BJ (cell line): ENCODE results near the gene TNFAIP6. TPM values are rescaled to one million over a fixed set of nuclear protein-coding genes. Genes with fewer than 3 reads are reported as not detected.
"Not testable (repeated sequence)": the region's sequence is repeated elsewhere in the genome, so short reads cannot be mapped to it uniquely, and the experiment has no call there.

Source experiments
- CTCF ChIA-PET: fragments of 350-600 bp; formaldehyde crosslinking; extraction: SDS; loops from one replicate; lab custom pipeline; 2021; ENCODE audit warnings: antibody characterized with exemption, inconsistent platforms; lab: Yijun Ruan, JAX
- POLR2A ChIA-PET: fragments of 300-600 bp; sonication (Branson Sonifier 250); formaldehyde crosslinking; extraction: SDS; loops from one replicate; lab custom pipeline; 2021; ENCODE audit warnings: antibody characterized with exemption; lab: Charles Lee
- DNase-seq: peaks from one replicate; pipeline ENCODE4 v3.0.0-alpha.2; 2011; ENCODE audit warnings: low read depth
- H3K27me3 ChIP-seq: 2 replicates; pipeline ENCODE4 v1.6.0; 2011; ENCODE audit warnings: low read length; ENCODE audit not compliant: control insufficient read depth, insufficient read depth
- H3K36me3 ChIP-seq: 2 replicates; pipeline ENCODE4 v1.5.1; 2011; ENCODE audit warnings: low read length; ENCODE audit not compliant: control insufficient read depth, insufficient read depth
- H3K4me3 ChIP-seq: 2 replicates; pipeline ENCODE4 v1.5.1; 2011; ENCODE audit warnings: low read depth, mild to moderate bottlenecking, control low read depth, low read length
- CTCF ChIP-seq: IDR thresholded peaks from 2 replicates; pipeline ENCODE4 v1.5.1; 2011; ENCODE audit warnings: low read depth, mild to moderate bottlenecking, control low read depth, inconsistent platforms, low read length, moderate library complexity; ENCODE audit not compliant: insufficient read depth
- polyA plus RNA-seq: library from polyadenylated mRNA; depleted of rRNA; stranded (reverse); fragments of >200 nt; gene quantifications from 2 replicates; pipeline ENCODE4 v1.2.3, GENCODE V29; 2011; rRNA removed
- small RNA-seq: library from RNA; depleted of rRNA; stranded (forward); fragments of <200 nt; gene quantifications from one replicate; pipeline ENCODE3, GENCODE V24; 2012; ENCODE audit warnings: low replicate concordance, low read depth; ENCODE audit not compliant: insufficient read length

The TNFAIP6 gene
- polyA plus RNA-seq, 1 experiment: 2.1 TPM

DNA sequence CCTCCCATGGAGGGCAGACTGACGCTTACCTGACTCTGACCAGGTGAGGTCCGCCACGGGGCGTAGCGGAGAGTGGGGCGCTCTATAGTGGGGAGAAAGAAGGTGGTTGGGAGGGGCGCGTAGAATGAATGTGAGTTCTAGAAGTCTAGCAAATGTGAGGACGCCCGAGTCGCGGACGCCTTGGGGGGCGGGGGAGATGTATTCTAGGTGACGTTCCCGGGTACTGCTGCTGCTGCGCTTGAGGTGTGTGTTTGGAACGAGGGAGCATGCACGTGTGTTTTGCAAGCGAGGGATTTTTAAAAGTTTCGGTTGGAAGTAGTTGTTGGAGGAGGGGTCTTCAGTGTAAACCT is 53.1 kb downstream of the TNFAIP6 start:
- ChIA-PET POLR2A (interaction anchor here (0.6 kb wide), 1 partner anchor 1820 kb away, joined by 18 read pairs; no protein-coding TSS in a partner anchor), CTCF (interaction anchor here (0.6 to 1.2 kb wide), 4 partner anchors 10 to 118 kb away, joined by 3 to 5 read pairs (median 4); no protein-coding TSS in a partner anchor)
- no peak for DNase-seq
- no peak for TF ChIP-seq CTCF
- Histone ChIP-seq H3K27me3 (no peaks in the 10 kb centered on the region), H3K36me3 (no peaks in the 10 kb centered on the region; the same call in 1 of the 2 replicates), H3K4me3 (peak overlapping the region; percentile 100)

DNA sequence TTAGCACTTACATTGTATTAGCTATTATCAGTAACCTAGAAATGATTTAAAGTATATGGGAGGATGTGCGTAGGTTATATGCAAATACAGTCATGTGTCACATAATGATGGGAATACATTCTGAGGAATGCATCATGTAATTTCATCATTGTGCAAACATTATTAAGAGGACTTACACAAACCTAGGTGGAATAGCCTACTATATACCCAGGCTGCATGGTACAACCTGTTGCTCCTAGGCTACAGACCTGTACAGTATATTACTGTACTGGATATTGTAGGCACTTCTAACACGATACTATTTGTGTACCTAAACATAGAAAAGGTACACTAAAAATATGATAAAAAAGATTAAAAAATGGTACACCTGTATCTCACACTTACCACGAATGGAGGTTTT is 60.3 kb downstream of the TNFAIP6 start:
- no peak for DNase-seq
- POLR2A ChIA-PET: no interaction called here
- peaks cover 4% of the 10 kb centered on the region for H3K36me3 ChIP-seq
- H3K4me3 ChIP-seq: no peak overlapping the region
- CTCF ChIA-PET: interaction anchor here (1.4 kb wide), 1 partner anchor 20 kb away, joined by 4 read pairs; no protein-coding TSS in a partner anchor
- TF ChIP-seq CTCF: no peak
- no peaks in the 10 kb centered on the region for H3K27me3 ChIP-seq

DNA sequence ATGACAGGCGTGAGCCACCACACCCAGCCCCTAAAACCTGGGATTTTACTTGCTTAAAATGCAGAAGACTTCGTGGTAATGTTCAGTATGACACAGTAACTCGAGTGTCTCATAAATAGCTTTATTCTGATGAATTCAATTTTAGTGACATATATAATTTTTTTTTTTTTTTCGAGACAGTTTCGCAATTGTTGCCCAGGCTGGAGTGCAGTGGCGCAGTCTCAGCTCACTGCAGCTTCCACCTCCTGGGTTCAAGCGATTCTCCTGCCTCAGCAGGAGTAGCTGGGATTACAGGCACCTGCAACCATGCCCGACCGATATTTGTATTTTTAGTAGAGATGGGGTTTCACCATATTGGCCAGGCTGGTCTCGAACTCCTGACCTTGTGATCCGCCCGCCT is 64.3 kb downstream of the TNFAIP6 start:
- H3K4me3 ChIP-seq, H3K36me3 ChIP-seq, H3K27me3 ChIP-seq, POLR2A ChIA-PET, DNase-seq: not testable (repeated sequence)
- CTCF ChIA-PET: interaction anchor here (0.5 to 1.5 kb wide), 4 partner anchors 12 to 93 kb away, joined by 3 to 4 read pairs (median 3); partner anchors contain the start of gene RIF1

- H3K4me3 ChIP-seq: no peak overlapping the region
- POLR2A ChIA-PET: no interaction called here
- CTCF ChIA-PET: no interaction called here
- DNase-seq: no peak
- no peak for TF ChIP-seq CTCF
- H3K27me3 ChIP-seq: no peaks in the 10 kb centered on the region
- H3K36me3 ChIP-seq: peaks cover 5% of the 10 kb centered on the region
Observed at GRCh38 chr2:151422917-151423439, 65.6 kb downstream of the TNFAIP6 start.

GRCh38 chr2:151423760-151424159 is 66.4 kb downstream of the TNFAIP6 start:
- DNase-seq: no peak
- ChIA-PET POLR2A (no interaction called here), CTCF (interaction anchor here (1.4 kb wide), 1 partner anchor 13 kb away, joined by 4 read pairs; no protein-coding TSS in a partner anchor)
- no peak overlapping the region for H3K4me3 ChIP-seq
- no peaks in the 10 kb centered on the region for H3K27me3 ChIP-seq
- TF ChIP-seq CTCF: no peak
- H3K36me3 ChIP-seq: peaks cover 5% of the 10 kb centered on the region

Small RNAs within 50 kb of the gene (small RNA-seq; reads per million reads assigned to genes)
- gene MIR4773-1: not detected
- not detected for gene RN7SL124P

Other genes with a start within 250 kb of the TNFAIP6 start
- gene RBM43, start 95.7 kb upstream of the TNFAIP6 start, polyA plus RNA-seq: 3.7 and 8.3 TPM in 2 replicates
- gene NMI, start 67.9 kb upstream of the TNFAIP6 start, polyA plus RNA-seq: 4.9 and 8.3 TPM in 2 replicates
- 5.7 and 10.8 TPM in 2 replicates for gene RIF1, start 52.3 kb downstream of the TNFAIP6 start, polyA plus RNA-seq